Measurements from ENCODE around the gene KIAA2012. TPM values are rescaled to one million over a fixed set of nuclear protein-coding genes. Genes with fewer than 3 reads are reported as not detected.

KIAA2012 gene
- total and polyA plus RNA-seq, 7 experiments from 2014 or later: not detected

DNA sequence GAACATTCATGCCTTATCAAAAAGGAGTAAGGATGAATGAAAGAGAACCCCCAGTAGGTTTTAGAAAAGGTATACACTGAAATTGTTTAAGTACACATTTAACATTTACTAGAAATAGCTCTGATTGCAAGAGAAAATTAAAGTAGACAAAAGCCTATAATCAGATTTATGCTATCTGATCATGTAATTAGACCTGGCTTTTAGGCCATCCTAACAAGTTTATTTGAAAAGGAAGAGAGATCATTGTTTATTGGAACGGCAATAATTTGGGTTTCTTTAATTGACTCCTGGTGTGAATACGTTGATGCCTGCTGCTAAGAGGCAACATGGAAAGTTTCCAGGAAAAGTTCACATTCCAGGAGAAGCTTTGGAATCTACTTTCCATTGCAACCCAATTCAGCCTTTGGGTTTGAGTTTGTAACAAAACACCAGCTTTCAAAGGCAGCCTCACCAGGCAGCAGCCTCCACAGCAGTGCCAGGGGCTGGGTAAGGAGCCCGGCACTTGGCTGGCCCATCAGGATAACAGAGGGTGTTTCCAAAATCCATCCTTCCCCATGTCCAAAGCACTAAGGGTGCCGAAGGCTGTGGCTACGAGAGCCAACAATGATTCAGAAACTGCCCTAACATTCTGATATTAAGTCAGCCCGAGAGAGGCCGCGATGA, 21.4 kb upstream of the KIAA2012 start:
- ATAC-seq: no peak
- intact Hi-C loops (cut with micrococcal nuclease): no loop called here

DNA sequence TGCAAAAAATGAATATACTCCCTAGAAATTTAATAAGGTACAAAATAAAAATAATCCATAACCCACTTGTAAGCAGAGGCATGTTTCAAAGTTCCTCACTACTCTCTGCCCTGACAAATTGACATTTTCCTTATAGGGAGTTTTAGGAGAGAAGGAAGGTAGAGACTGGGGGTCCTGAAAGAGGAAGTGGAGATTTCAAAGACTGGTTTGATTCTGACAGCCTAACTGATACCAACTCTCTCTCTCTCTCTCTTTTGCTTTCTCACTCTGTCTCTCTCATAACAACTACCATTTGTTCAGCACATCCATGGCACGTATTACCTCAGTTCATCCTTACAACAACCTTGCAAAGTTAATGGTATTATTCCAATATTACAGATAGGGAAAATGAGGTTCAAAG, 20.8 kb upstream of the KIAA2012 start:
- no peaks in the 10 kb centered on the region for H3K4me1 Mint-ChIP-seq
- Histone ChIP-seq H3K4me1 (ENCODE audit: control insufficient read depth in 2 of 2, insufficient read depth in 2 of 2, low read length in 2 of 2) (no peaks in the 10 kb centered on the region), H3K27me3 (ENCODE audit: control insufficient read depth in 2 of 2, insufficient read depth in 2 of 2, low read length in 2 of 2) (no peaks in the 10 kb centered on the region), H3K27ac (ENCODE audit: low read depth, low read length) (no peak overlapping the region), H3K36me3 (ENCODE audit: control insufficient read depth in 2 of 3, insufficient read depth in 3 of 3, low read length in 3 of 3) (no peaks in the 10 kb centered on the region), H3K9me3 (ENCODE audit: control insufficient read depth in 2 of 3, low read length in 3 of 3) (no peaks in the 10 kb centered on the region), H3K4me3 (ENCODE audit: low read length) (no peak overlapping the region)
- no peak for ATAC-seq
- H3K27me3 Mint-ChIP-seq: peaks cover 26 to 44% (median 27%) of the 10 kb centered on the region in 5 donors
- POLR2A ChIA-PET: no interaction called here
- no peak overlapping the region for H3K4me3 Mint-ChIP-seq
- CTCF ChIA-PET: no interaction called here
- intact Hi-C loops (cut with micrococcal nuclease): no loop called here
- no peak overlapping the region for H3K27ac Mint-ChIP-seq
- H3K36me3 Mint-ChIP-seq: no peaks in the 10 kb centered on the region
- DNase-seq: no peak
- H3K9me3 Mint-ChIP-seq: peaks cover 0 to 1% (median 0%) of the 10 kb centered on the region in 11 donors

More for the DNA sequence above, 21.4 kb upstream of the KIAA2012 start:
- no peaks in the 10 kb centered on the region for H3K9me3 ChIP-seq (ENCODE audit: control insufficient read depth in 2 of 3, low read length in 3 of 3)
- Mint-ChIP-seq H3K9me3 (peaks cover 0 to 1% (median 0%) of the 10 kb centered on the region in 11 donors), H3K4me3 (no peak overlapping the region), H3K27ac (no peak overlapping the region), H3K4me1 (no peaks in the 10 kb centered on the region), H3K27me3 (peaks cover 25 to 45% (median 30%) of the 10 kb centered on the region in 5 donors), H3K36me3 (no peaks in the 10 kb centered on the region)
- CTCF ChIA-PET: no interaction called here
- DNase-seq: no peak
- H3K4me3 ChIP-seq (ENCODE audit: low read length): no peak overlapping the region
- no peaks in the 10 kb centered on the region for H3K4me1 ChIP-seq (ENCODE audit: control insufficient read depth in 2 of 2, insufficient read depth in 2 of 2, low read length in 2 of 2)
- POLR2A ChIA-PET: no interaction called here
- no peaks in the 10 kb centered on the region for H3K36me3 ChIP-seq (ENCODE audit: control insufficient read depth in 2 of 3, insufficient read depth in 3 of 3, low read length in 3 of 3)
- H3K27me3 ChIP-seq (ENCODE audit: control insufficient read depth in 2 of 2, insufficient read depth in 2 of 2, low read length in 2 of 2): no peaks in the 10 kb centered on the region
- no peak overlapping the region for H3K27ac ChIP-seq (ENCODE audit: low read depth, low read length)

DNA sequence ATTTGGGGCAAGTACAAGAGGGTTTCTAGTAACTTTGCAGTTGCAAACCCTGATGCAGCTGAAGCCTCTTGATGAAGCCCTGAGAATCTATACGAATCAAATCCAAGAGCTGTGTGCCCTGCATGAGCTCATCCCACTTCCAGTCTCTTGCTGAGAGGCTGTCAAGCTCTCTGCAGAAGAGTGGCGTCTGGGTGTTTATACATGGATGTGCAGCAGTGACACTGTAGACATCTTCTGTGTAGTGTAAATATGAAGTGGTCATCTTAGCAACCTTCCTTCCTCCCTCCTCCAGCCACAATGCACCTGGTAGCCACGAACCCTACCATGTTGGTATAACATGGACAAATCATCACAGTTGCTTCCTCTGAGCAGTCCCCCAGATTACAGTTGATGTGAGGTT, 18.4 kb upstream of the KIAA2012 start:
- no peak overlapping the region for H3K27ac ChIP-seq (ENCODE audit: low read depth, low read length)
- H3K27ac Mint-ChIP-seq: no peak overlapping the region
- ATAC-seq (no peak), DNase-seq (no peak)
- intact Hi-C loops (cut with micrococcal nuclease): loop anchor here (5.0 kb wide), 2 partner anchors 192 to 817 kb away; no protein-coding TSS in a partner anchor
- H3K9me3 ChIP-seq (ENCODE audit: control insufficient read depth in 2 of 3, low read length in 3 of 3): no peaks in the 10 kb centered on the region
- ChIA-PET CTCF (no interaction called here), POLR2A (no interaction called here)
- no peaks in the 10 kb centered on the region for H3K4me1 Mint-ChIP-seq
- no peaks in the 10 kb centered on the region for H3K4me1 ChIP-seq (ENCODE audit: control insufficient read depth in 2 of 2, insufficient read depth in 2 of 2, low read length in 2 of 2)
- H3K4me3 Mint-ChIP-seq: no peak overlapping the region
- H3K27me3 Mint-ChIP-seq: peaks cover 28 to 49% (median 40%) of the 10 kb centered on the region in 5 donors
- no peaks in the 10 kb centered on the region for H3K27me3 ChIP-seq (ENCODE audit: control insufficient read depth in 2 of 2, insufficient read depth in 2 of 2, low read length in 2 of 2)
- no peaks in the 10 kb centered on the region for H3K36me3 ChIP-seq (ENCODE audit: control insufficient read depth in 2 of 3, insufficient read depth in 3 of 3, low read length in 3 of 3)
- H3K9me3 Mint-ChIP-seq: no peaks in the 10 kb centered on the region
- H3K4me3 ChIP-seq (ENCODE audit: low read length): no peak overlapping the region
- no peaks in the 10 kb centered on the region for H3K36me3 Mint-ChIP-seq

DNA sequence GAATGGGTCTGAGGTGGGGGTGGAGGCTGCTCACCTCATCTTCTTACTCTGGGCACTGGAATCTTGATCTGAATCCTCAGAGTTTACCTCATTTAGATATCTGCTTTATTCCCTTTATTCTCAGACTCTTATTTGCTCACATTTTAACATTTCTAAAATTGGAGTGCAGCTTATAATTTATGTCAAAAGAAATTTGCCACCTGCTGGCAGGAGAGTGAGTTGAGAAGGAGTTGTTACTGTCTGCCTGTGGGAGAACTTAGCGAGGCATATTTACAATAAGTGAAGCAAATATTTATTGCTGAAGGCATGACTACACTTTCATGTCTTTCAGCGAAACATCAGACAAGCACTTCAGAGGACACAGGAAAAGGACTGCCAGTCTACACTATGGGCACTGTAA, 16.4 kb upstream of the KIAA2012 start:
- no peak overlapping the region for H3K4me3 Mint-ChIP-seq
- ChIA-PET POLR2A (no interaction called here), CTCF (interaction anchor here (1.1 kb wide), 1 partner anchor 196 kb away, joined by 7 read pairs; no protein-coding TSS in a partner anchor)
- Histone ChIP-seq H3K27ac (ENCODE audit: low read depth, low read length) (no peak overlapping the region), H3K9me3 (ENCODE audit: control insufficient read depth in 2 of 3, low read length in 3 of 3) (no peaks in the 10 kb centered on the region), H3K27me3 (ENCODE audit: control insufficient read depth in 2 of 2, insufficient read depth in 2 of 2, low read length in 2 of 2) (no peaks in the 10 kb centered on the region), H3K36me3 (ENCODE audit: control insufficient read depth in 2 of 3, insufficient read depth in 3 of 3, low read length in 3 of 3) (no peaks in the 10 kb centered on the region), H3K4me3 (ENCODE audit: low read length) (no peak overlapping the region), H3K4me1 (ENCODE audit: control insufficient read depth in 2 of 2, insufficient read depth in 2 of 2, low read length in 2 of 2) (no peaks in the 10 kb centered on the region)
- ATAC-seq (no peak), DNase-seq (peak in 3 of 9 donors; percentile 8 to 11 (median 9))
- H3K4me1 Mint-ChIP-seq: no peaks in the 10 kb centered on the region
- intact Hi-C loops (cut with micrococcal nuclease): loop anchor here (1.0 to 5.0 kb wide), 4 partner anchors 24 to 819 kb away; partner anchors contain the start of gene FZD7 (in 1 of the 2)
- no peaks in the 10 kb centered on the region for H3K36me3 Mint-ChIP-seq
- no peaks in the 10 kb centered on the region for H3K9me3 Mint-ChIP-seq
- no peak overlapping the region for H3K27ac Mint-ChIP-seq
- H3K27me3 Mint-ChIP-seq: peaks cover 35 to 47% (median 41%) of the 10 kb centered on the region in 5 donors

DNA sequence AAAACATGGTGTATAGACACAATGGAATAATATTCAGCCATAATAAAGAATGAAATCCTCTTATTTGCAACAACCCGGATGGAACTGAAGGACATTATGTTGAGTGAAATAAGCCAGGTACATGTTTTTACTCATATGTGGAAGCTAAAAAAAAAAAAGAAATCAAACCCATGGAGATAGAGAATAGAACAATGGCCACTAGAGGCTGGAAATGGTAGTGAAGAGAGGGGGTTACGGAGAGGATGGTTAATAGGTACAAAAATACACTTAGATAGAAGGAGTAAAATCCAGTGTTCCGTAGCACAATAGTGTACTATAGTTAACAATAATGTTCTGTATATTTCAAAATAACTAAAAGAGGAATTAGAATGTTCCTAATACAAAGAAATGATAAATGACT, 12.8 kb upstream of the KIAA2012 start:
- Histone ChIP-seq H3K36me3 (ENCODE audit: control insufficient read depth in 2 of 3, insufficient read depth in 3 of 3, low read length in 3 of 3) (no peaks in the 10 kb centered on the region), H3K9me3 (ENCODE audit: control insufficient read depth in 2 of 3, low read length in 3 of 3) (no peaks in the 10 kb centered on the region), H3K27me3 (ENCODE audit: control insufficient read depth in 2 of 2, insufficient read depth in 2 of 2, low read length in 2 of 2) (no peaks in the 10 kb centered on the region), H3K4me1 (ENCODE audit: control insufficient read depth in 2 of 2, insufficient read depth in 2 of 2, low read length in 2 of 2) (no peaks in the 10 kb centered on the region), H3K4me3 (ENCODE audit: low read length) (no peak overlapping the region), H3K27ac (ENCODE audit: low read depth, low read length) (no peak overlapping the region)
- CTCF ChIA-PET: no interaction called here
- ATAC-seq (no peak), DNase-seq (no peak)
- Mint-ChIP-seq H3K4me3 (no peak overlapping the region), H3K4me1 (no peaks in the 10 kb centered on the region), H3K9me3 (no peaks in the 10 kb centered on the region), H3K27ac (no peak overlapping the region), H3K27me3 (peaks cover 26 to 37% (median 32%) of the 10 kb centered on the region in 5 donors), H3K36me3 (no peaks in the 10 kb centered on the region)
- intact Hi-C loops (cut with micrococcal nuclease): no loop called here
- POLR2A ChIA-PET: no interaction called here

DNA sequence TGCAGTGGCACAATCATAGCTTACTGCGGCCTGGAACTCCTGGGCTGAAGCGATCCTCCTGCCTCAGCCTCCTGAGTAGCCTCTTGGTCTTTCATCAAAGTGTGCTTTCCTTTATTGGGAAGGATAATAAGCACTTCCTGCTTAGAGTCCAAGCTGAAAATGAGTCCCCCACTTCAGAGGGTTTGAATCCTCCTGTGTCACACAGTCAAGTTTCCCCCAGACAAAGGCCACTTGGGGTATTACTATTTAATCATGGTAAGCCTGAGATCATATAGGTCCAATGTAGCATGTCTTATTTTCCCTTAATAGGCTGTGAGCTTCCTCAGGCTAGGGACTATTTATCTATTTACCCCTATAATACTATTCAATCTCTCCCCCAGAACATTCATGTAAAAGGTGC, 11.4 kb upstream of the KIAA2012 start:
- Mint-ChIP-seq H3K36me3 (no peaks in the 10 kb centered on the region), H3K27ac (no peak overlapping the region), H3K27me3 (peaks cover 20 to 24% (median 22%) of the 10 kb centered on the region in 5 donors), H3K4me1 (no peaks in the 10 kb centered on the region), H3K9me3 (no peaks in the 10 kb centered on the region), H3K4me3 (no peak overlapping the region)
- no peak for ATAC-seq
- Histone ChIP-seq H3K36me3 (ENCODE audit: control insufficient read depth in 2 of 3, insufficient read depth in 3 of 3, low read length in 3 of 3) (no peaks in the 10 kb centered on the region), H3K27ac (ENCODE audit: low read depth, low read length) (no peak overlapping the region), H3K9me3 (ENCODE audit: control insufficient read depth in 2 of 3, low read length in 3 of 3) (no peaks in the 10 kb centered on the region), H3K27me3 (ENCODE audit: control insufficient read depth in 2 of 2, insufficient read depth in 2 of 2, low read length in 2 of 2) (no peaks in the 10 kb centered on the region), H3K4me1 (ENCODE audit: control insufficient read depth in 2 of 2, insufficient read depth in 2 of 2, low read length in 2 of 2) (no peaks in the 10 kb centered on the region), H3K4me3 (ENCODE audit: low read length) (no peak overlapping the region)
- POLR2A ChIA-PET: no interaction called here
- no peak for DNase-seq
- intact Hi-C loops (cut with micrococcal nuclease): no loop called here
- CTCF ChIA-PET: no interaction called here

DNA sequence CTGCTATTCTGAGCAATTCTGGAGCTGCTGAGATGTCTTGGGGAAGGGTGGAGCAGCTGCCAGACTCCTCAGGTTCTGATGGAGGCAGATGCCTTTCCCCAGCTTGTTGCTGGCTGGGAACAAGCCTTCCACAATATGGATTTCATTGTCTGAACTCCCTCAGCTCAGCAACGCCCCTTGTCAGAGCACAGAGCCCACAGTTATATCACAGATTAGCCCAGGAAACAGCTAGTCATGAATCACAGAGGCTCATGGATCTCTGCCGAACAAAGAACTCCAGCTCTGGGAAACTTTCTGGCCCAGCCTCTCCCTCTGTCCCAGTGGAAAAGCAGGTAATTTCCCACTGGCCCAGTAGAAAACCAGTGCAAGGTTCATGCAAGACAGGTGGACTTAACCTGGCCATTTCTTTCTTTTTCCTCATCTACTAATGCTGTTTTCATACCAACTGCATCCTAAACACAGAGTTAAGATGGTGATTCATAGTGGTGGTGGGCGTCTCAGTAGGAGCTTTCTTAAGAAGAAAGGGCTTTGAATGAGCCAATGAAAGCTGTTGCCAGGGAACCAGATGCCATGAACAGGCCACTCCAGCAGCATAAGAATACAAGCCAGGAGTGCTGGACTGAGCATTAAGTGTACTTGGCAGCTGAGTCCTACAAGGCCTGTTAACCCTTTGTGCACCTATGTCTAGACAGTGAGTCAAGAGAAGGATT, 8.7 kb upstream of the KIAA2012 start:
- Mint-ChIP-seq H3K9me3 (no peaks in the 10 kb centered on the region), H3K4me3 (no peak overlapping the region), H3K4me1 (no peaks in the 10 kb centered on the region), H3K27me3 (peaks cover 7 to 12% (median 9%) of the 10 kb centered on the region in 5 donors), H3K27ac (no peak overlapping the region), H3K36me3 (no peaks in the 10 kb centered on the region)
- ChIA-PET POLR2A (no interaction called here), CTCF (no interaction called here)
- intact Hi-C loops (cut with micrococcal nuclease): no loop called here
- DNase-seq (no peak), ATAC-seq (no peak)
- Histone ChIP-seq H3K27ac (ENCODE audit: low read depth, low read length) (no peak overlapping the region), H3K4me3 (ENCODE audit: low read length) (no peak overlapping the region), H3K27me3 (ENCODE audit: control insufficient read depth in 2 of 2, insufficient read depth in 2 of 2, low read length in 2 of 2) (no peaks in the 10 kb centered on the region), H3K9me3 (ENCODE audit: control insufficient read depth in 2 of 3, low read length in 3 of 3) (no peaks in the 10 kb centered on the region), H3K36me3 (ENCODE audit: control insufficient read depth in 2 of 3, insufficient read depth in 3 of 3, low read length in 3 of 3) (no peaks in the 10 kb centered on the region), H3K4me1 (ENCODE audit: control insufficient read depth in 2 of 2, insufficient read depth in 2 of 2, low read length in 2 of 2) (no peaks in the 10 kb centered on the region)

All from naive thymus-derived CD4-positive, alpha-beta T cell (primary cell).